ENCODE measurements around the gene RPP14.
"Not testable (repeated sequence)": the region's sequence is repeated elsewhere in the genome, so short reads cannot be mapped to it uniquely, and the experiment has no call there.

Gene RPP14

GRCh38 chr3:58288011-58288728 is 17.9 kb upstream of the RPP14 start:
- peak; percentile 23 for DNase-seq (ENCODE audit: low read depth)
- no peak overlapping the region for H3K4me3 ChIP-seq (ENCODE audit: low read depth, low read length)
- TF ChIP-seq POLR2A (IDR thresholded peaks at IDR 0.05; ENCODE audit: extremely low read depth, insufficient read length) (no peak), CTCF (IDR thresholded peaks at IDR 0.05; ENCODE audit: low read depth, low read length) (peak; percentile 18)

GRCh38 chr3:58288964-58289613 is 17.0 kb upstream of the RPP14 start:
- not testable (repeated sequence) for DNase-seq (ENCODE audit: low read depth); H3K4me3 ChIP-seq (ENCODE audit: low read depth, low read length)

GRCh38 chr3:58290446-58290845 is 15.6 kb upstream of the RPP14 start:
- not testable (repeated sequence) for DNase-seq (ENCODE audit: low read depth); H3K4me3 ChIP-seq (ENCODE audit: low read depth, low read length)

GRCh38 chr3:58291671-58292338 is 14.2 kb upstream of the RPP14 start:
- TF ChIP-seq POLR2A (IDR thresholded peaks at IDR 0.05; ENCODE audit: extremely low read depth, insufficient read length) (no peak), CTCF (IDR thresholded peaks at IDR 0.05; ENCODE audit: low read depth, low read length) (no peak), MYC (IDR thresholded peaks at IDR 0.05; ENCODE audit: low read depth, low read length) (no peak), MAX (IDR thresholded peaks at IDR 0.05; ENCODE audit: low read depth, low read length) (no peak)
- DNase-seq (ENCODE audit: low read depth) = no peak
- H3K4me3 ChIP-seq (ENCODE audit: low read depth, low read length) = no peak overlapping the region

GRCh38 chr3:58292866-58293265 is 13.2 kb upstream of the RPP14 start:
- TF ChIP-seq POLR2A (IDR thresholded peaks at IDR 0.05; ENCODE audit: extremely low read depth, insufficient read length) (no peak), MYC (IDR thresholded peaks at IDR 0.05; ENCODE audit: low read depth, low read length) (no peak), CTCF (IDR thresholded peaks at IDR 0.05; ENCODE audit: low read depth, low read length) (no peak), MAX (IDR thresholded peaks at IDR 0.05; ENCODE audit: low read depth, low read length) (no peak)
- DNase-seq (ENCODE audit: low read depth) = no peak
- H3K4me3 ChIP-seq (ENCODE audit: low read depth, low read length) = no peak overlapping the region

- TF ChIP-seq POLR2A (IDR thresholded peaks at IDR 0.05; ENCODE audit: extremely low read depth, insufficient read length) (no peak), MYC (IDR thresholded peaks at IDR 0.05; ENCODE audit: low read depth, low read length) (no peak), CTCF (IDR thresholded peaks at IDR 0.05; ENCODE audit: low read depth, low read length) (no peak), MAX (IDR thresholded peaks at IDR 0.05; ENCODE audit: low read depth, low read length) (no peak)
- no peak for DNase-seq (ENCODE audit: low read depth)
- H3K4me3 ChIP-seq (ENCODE audit: low read depth, low read length) = no peak overlapping the region
These were observed 12.5 kb upstream of the RPP14 start for GRCh38 chr3:58293516-58293915.

- DNase-seq (ENCODE audit: low read depth) = no peak
- no peak overlapping the region for H3K4me3 ChIP-seq (ENCODE audit: low read depth, low read length)
- TF ChIP-seq POLR2A (IDR thresholded peaks at IDR 0.05; ENCODE audit: extremely low read depth, insufficient read length) (no peak), MAX (IDR thresholded peaks at IDR 0.05; ENCODE audit: low read depth, low read length) (no peak)
These were observed 9.8 kb upstream of the RPP14 start for GRCh38 chr3:58296269-58296668.

All from NB4 (cell line).